Right lobe of liver (tissue), 4 donors: ENCODE measurements around the gene XPR1.

Source experiments
- CTCF ChIP-seq, 4 donors: fragments of 200-600 bp in 3 of 4; fragments of 450-650 bp in 1 of 4; IDR thresholded peaks; one replicate each; pipeline versions ENCODE4 v1.5.1 to v1.8.0; 2016 to 2022; ENCODE audit warnings: antibody characterized with exemption in 4 of 4, mild to moderate bottlenecking in 2 of 4
- POLR2A ChIP-seq: fragments of 450-650 bp; IDR thresholded peaks from one replicate; pipeline ENCODE4 v1.6.1; 2017; ENCODE audit warnings: antibody characterized with exemption, mild to moderate bottlenecking
- donor health status: DM: no; HTN: no; CAD: no.
- donor health status: DM: no; HTN: no; CAD: no.
- donor health status: DM: no; HTN: yes; CAD: no.

GRCh38 chr1:180743868-180744267 lies 112.0 kb downstream of the XPR1 start:
- TF ChIP-seq CTCF (IDR thresholded peaks at IDR 0.05) (no peak), POLR2A (no peak)
